Measurements from ENCODE around the gene LDHD. TPM values are rescaled to one million over a fixed set of nuclear protein-coding genes. Genes with fewer than 3 reads are reported as not detected.

Gene LDHD
- total and polyA plus RNA-seq, 9 of the 15 experiments (the other 6 are each of a cell fraction or from before 2014, with no cell fraction given) = 0.19 to 0.86 (median 0.54) TPM; not detected in 3

DNA sequence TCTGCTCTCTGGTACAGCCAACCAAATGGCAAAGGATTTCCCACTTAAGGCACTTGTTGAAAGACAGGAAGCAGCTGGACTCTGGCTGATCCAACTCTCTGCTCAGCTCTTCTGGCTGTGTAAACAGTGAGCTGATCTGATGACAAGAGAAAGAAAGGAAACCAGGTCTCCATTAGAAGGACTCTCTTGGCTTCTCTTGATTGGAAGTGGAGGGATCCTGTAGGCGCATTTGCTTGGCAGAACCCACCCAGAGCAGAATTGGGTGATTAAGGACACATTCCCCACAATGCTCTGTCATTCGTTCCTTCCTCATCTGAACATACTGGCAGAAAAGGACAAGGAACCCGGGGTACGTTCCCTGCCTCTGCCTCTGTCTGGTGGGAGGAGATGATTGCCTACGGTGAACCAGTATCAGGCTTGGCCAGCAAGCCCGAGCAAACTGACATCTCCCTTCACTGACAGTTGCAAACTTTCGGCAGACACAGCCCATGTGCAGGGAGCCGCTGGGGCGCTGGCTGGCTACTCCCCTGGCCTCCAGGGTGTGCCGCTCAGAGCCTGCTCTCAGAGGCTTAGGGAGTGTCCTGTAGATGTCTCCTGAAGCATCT lies 29.1 kb downstream of the LDHD start (continued):
- TF ChIP-seq, protein P1, sequence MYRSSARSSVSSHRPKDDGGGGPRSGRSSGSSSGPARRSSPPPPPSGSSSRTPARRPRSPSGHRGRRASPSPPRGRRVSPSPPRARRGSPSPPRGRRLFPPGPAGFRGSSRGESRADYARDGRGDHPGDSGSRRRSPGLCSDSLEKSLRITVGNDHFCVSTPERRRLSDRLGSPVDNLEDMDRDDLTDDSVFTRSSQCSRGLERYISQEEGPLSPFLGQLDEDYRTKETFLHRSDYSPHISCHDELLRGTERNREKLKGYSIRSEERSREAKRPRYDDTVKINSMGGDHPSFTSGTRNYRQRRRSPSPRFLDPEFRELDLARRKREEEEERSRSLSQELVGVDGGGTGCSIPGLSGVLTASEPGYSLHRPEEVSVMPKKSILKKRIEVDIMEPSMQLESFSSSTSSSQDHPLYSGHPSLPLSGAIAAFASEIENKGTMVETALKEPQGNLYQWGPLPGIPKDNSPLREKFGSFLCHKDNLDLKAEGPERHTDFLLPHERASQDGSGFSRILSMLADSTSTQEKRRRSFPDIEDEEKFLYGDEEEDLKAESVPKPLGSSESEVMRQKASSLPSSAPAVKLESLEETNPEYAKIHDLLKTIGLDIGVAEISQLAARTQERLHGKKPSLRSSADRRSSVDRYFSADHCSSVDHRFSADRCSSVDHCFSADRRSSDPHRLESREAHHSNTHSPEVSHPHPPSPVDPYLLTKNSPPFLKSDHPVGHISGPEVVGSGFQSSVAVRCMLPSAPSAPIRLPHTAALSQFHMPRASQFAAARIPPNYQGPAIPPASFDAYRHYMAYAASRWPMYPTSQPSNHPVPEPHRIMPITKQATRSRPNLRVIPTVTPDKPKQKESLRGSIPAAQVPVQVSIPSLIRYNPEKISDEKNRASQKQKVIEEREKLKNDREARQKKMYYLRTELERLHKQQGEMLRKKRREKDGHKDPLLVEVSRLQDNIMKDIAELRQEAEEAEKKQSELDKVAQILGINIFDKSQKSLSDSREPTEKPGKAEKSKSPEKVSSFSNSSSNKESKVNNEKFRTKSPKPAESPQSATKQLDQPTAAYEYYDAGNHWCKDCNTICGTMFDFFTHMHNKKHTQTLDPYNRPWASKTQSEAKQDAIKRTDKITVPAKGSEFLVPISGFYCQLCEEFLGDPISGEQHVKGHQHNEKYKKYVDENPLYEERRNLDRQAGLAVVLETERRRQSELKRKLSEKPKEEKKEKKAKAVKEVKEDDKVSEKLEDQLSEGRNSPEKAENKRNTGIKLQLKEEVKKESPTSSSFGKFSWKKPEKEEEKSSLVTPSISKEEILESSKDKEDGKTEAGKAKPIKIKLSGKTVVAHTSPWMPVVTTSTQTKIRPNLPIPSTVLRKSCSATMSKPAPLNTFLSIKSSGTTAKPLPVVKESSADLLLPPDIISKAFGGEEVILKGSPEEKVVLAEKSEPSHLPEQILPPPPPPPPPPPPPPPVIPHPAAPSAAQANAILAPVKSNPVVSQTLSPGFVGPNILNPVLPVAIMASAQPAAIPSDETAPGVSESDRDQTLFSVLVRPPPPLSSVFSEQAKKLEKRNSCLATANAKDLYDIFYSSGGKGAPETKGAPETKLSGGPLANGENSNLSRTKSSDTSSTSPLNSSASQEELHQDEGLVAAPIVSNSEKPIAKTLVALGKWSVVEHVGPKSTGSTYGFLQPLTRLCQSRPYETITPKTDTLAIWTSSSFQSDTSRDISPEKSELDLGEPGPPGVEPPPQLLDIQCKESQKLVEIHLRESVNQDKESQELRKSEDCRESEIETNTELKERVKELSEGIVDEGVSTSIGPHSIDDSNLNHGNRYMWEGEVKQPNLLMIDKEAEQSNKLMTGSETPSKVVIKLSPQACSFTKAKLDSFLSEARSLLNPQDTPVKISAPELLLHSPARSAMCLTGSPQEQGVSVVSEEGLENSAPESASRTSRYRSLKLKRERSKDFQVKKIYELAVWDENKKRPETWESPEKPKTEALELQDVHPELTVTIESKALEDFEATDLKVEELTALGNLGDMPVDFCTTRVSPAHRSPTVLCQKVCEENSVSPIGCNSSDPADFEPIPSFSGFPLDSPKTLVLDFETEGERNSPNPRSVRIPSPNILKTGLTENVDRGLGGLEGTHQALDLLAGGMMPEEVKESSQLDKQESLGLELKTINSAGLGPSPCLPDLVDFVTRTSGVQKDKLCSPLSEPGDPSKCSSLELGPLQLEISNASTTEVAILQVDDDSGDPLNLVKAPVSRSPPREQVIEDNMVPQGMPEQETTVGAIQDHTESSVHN (IDR thresholded peaks at IDR 0.05; ENCODE audit: borderline replicate concordance in 1 of 2, low read depth in 1 of 2) = peak in 1 of 2 experiments; percentile 44; a peak in 1 of 4 replicates
- TF ChIP-seq NR2C2 (CRISPR knock-in tag; IDR thresholded peaks at IDR 0.05) = no peak
- peak; percentile 39; the same call in 1 of the 2 replicates for TF ChIP-seq NR2C2 (tag; IDR thresholded peaks at IDR 0.05)
- peak; percentile 47; the same call in 1 of the 2 replicates for TF ChIP-seq CXXC5 (CRISPR knock-in tag; IDR thresholded peaks at IDR 0.05)
- peak; percentile 26 for TF ChIP-seq CCNT2 (IDR thresholded peaks at IDR 0.05; ENCODE audit: borderline replicate concordance, extremely low read depth, insufficient read length, low read depth, low read length)
- TF ChIP-seq ZNF24 (IDR thresholded peaks at IDR 0.05) = no peak; the same call in 1 of the 2 replicates
- peak; percentile 75 for TF ChIP-seq TAL1 (IDR thresholded peaks at IDR 0.05)
- TF ChIP-seq, protein P2, sequence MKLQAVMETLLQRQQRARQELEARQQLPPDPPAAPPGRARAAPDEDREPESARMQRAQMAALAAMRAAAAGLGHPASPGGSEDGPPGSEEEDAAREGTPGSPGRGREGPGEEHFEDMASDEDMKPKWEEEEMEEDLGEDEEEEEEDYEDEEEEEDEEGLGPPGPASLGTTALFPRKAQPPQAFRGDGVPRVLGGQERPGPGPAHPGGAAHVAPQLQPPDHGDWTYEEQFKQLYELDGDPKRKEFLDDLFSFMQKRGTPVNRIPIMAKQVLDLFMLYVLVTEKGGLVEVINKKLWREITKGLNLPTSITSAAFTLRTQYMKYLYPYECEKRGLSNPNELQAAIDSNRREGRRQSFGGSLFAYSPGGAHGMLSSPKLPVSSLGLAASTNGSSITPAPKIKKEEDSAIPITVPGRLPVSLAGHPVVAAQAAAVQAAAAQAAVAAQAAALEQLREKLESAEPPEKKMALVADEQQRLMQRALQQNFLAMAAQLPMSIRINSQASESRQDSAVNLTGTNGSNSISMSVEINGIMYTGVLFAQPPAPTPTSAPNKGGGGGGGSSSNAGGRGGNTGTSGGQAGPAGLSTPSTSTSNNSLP (IDR thresholded peaks at IDR 0.05; ENCODE audit: borderline replicate concordance, low read depth, low read length) = no peak
- TF ChIP-seq SMAD1 (IDR thresholded peaks at IDR 0.05; ENCODE audit: low read depth, low read length, partially characterized antibody) = no peak
- TF ChIP-seq, protein P3, sequence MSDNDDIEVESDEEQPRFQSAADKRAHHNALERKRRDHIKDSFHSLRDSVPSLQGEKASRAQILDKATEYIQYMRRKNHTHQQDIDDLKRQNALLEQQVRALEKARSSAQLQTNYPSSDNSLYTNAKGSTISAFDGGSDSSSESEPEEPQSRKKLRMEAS (CRISPR knock-in tag; IDR thresholded peaks at IDR 0.05) = peak; percentile 84
- TF ChIP-seq ZNF76 (CRISPR knock-in tag; IDR thresholded peaks at IDR 0.05; ENCODE audit: borderline replicate concordance) = no peak
- peak; percentile 35 for TF ChIP-seq DACH1 (IDR thresholded peaks at IDR 0.05; ENCODE audit: partially characterized antibody)
- no peak for TF ChIP-seq TARDBP (IDR thresholded peaks at IDR 0.05)
- TF ChIP-seq POLR2H (tag; IDR thresholded peaks at IDR 0.05; ENCODE audit: low read depth) = no peak
- no peak for TF ChIP-seq ELF2 (CRISPR knock-in tag; IDR thresholded peaks at IDR 0.05)
- TF ChIP-seq RCOR1 (IDR thresholded peaks at IDR 0.05; ENCODE audit: borderline replicate concordance in 1 of 2, low read depth in 2 of 2, low read length in 2 of 2) = peak in 1 of 2 experiments; percentile 59; a peak in 2 of 4 replicates
